ENCODE measurements around the gene COL8A1. TPM values are rescaled to one million over a fixed set of nuclear protein-coding genes. Genes with fewer than 3 reads are reported as not detected.

Gene COL8A1
- total RNA-seq, 1 experiment from 2014 or later = 24.3 TPM

DNA sequence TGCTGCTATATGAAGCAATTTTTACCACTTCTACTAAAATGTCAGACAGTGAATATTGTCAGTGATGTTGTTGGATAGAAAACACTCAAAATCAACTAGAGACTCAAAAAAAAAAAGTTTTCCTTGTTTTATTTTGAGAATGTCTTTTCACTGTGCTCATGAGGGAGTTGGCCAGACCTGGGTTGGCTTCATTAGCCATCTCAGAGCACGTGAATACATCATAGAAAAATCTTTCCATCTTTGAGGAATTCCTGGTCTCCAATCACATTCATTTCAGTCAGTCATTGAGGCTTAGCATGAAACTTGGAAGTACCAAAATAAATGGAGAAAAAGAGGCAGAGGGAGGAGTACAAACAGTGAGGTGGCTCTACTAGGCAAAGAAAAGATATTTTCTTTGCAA, 121.6 kb downstream of the COL8A1 start:
- DNase-seq (ENCODE audit: low spot score) = no peak

GRCh38 chr3:99760629-99761028, 122.2 kb downstream of the COL8A1 start:
- DNase-seq (ENCODE audit: low spot score) = no peak

- no peak for DNase-seq (ENCODE audit: low spot score)
Observed at GRCh38 chr3:99761415-99762165, 123.2 kb downstream of the COL8A1 start.

- no peak for DNase-seq (ENCODE audit: low spot score)
Observed at GRCh38 chr3:99762901-99763300, 124.5 kb downstream of the COL8A1 start.

DNA sequence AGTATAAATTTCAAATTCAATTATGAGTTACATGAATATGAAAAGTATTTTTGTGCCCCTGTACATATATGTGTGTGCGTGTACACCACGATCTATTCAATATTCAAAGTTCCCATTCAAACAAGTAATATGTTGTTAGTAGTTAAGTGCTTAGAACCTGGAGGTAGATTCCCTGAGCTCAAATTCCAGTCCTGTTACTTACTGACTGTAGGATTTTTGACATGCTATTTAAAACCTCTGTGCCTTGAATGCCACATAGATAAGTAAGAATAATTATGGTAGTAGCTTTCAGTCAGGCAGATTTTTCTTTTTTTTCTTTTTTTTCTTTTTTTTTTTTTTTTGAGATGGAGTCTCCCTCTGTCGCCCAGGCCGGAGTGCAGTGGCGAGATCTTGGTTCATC, 126.0 kb downstream of the COL8A1 start:
- DNase-seq (ENCODE audit: low spot score) = no peak

DNA sequence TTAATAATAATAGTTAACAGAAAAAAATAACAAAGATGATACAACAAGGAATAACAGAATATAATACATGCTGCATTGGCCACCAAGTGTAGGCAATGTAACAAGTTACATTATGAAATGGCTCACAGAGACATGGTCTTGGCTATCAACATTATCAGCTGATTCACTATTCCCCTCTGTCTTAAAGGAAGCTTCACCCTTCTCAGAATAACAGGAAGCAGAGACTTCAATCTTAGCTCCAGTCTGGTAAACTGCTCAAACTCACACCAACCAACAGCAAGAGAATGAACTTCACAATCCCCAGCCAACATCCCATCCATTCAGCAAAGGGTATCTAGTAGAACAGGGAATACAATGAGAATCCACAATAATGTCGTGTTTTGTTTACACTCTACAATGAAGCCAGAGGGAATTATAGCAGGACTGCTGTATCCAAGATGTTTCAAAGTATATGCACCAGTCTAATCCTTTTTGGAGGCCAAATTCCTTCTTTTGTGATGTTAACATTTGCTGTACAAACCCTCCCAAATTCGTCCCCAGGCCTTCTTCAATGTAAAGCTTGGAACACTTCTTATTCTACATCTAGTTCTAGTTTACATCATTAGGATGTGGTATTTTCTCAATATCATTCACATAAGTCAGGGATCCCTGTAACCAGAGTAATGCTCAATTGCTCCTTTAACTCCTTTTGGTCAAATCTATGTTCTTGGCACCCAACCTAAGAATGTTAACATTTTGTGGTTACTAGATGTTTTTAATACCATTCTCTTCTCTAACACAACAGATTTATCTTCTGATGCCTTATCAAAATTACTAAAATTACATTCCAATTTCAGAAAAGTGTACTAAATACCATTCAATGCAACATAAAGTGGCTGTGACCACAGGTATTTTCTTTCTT, 126.9 kb downstream of the COL8A1 start:
- DNase-seq (ENCODE audit: low spot score) = no peak

- DNase-seq (ENCODE audit: low spot score) = no peak
Observed at GRCh38 chr3:99767291-99767690, 128.9 kb downstream of the COL8A1 start.

DNA sequence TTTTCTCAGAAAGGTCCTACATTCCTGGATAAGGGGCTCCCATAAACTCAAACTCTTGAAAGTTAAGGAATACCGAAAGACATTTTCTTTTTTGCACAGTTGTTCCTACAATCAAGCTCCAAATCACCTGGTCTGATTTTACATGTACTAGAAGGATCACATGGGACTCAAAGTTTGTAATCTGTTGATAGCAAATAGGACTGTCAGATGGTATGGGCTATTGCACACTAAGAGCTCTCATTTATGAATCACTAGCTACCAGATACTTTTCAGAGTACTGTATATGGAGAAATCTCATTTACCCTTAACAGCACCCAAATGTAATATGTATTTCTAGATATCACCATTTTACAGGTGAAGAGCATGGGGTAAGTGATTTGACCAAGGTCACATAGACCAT, 129.7 kb downstream of the COL8A1 start:
- no peak for DNase-seq (ENCODE audit: low spot score)

DNA sequence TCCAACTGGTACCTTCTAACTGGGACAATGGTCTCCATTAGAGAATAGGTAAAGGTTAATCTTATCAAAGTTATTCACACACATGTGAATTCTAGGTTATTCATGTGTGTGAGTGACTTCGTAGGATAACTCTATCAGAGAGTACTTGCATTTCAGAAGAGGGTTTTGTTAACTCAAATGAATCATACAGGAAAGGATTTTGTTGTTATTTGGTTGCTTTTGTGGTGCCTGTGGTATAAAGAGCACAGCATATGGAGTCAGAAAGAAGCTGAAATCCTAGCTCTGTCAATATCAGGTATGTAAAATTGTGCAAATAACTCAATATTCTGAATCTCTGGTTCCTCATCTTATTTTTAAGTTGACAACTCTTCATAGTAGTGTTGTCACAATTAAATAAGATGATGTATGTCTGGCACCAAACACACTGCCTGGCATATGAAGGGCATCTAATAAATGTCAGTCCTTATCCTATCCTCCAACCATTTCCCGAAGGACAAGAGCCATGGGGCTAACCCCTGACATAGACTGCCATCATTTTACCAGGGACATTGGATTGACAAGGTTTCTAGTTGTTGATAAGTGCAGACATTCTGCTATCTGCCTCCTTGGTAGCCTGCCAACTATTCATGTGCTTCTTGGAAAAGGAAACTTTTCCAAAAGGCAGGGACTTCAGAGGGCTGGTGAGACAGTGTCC, 130.6 kb downstream of the COL8A1 start:
- no peak for DNase-seq (ENCODE audit: low spot score)

- no peak for DNase-seq (ENCODE audit: low spot score)
Observed at GRCh38 chr3:99772171-99772570, 133.8 kb downstream of the COL8A1 start.

DNA sequence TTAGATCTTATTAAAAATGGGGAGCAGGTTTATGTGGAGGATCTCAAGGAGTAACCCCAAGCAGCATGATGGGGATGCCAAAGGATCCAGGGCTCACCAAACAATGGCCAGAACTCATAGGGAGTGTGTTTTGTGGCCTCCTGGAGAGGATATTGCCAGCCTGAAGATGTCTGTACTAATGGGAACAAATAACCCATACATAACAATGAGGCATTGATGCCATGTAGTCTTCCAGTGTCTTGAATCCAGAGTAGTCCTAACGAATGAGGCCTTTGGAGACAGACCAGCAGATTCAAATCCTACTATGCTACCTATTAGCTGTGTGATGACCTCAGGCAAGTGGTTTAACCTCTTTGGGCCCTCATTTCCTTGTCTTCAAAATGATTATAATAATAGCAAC, 134.3 kb downstream of the COL8A1 start:
- DNase-seq (ENCODE audit: low spot score) = no peak

DNA sequence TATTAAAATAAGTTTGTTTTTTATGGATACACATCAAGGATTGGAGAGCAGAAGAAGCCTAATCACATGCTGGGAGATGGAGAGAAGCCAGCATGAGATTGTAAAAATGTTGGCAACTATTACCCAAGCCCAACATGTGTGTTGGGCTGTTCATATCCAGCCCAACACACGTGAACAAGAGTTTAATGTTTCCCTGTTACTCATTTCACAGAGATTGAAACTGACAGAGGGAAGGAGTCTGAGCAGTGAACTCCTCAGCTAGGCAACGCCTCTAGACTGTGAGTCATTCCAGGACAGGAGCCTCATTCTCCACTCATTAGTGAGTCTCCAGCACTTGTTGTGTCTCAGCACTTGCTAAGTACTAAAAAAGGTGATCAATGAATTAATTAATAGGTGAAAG, 136.1 kb downstream of the COL8A1 start:
- DNase-seq (ENCODE audit: low spot score) = peak; percentile 51

DNA sequence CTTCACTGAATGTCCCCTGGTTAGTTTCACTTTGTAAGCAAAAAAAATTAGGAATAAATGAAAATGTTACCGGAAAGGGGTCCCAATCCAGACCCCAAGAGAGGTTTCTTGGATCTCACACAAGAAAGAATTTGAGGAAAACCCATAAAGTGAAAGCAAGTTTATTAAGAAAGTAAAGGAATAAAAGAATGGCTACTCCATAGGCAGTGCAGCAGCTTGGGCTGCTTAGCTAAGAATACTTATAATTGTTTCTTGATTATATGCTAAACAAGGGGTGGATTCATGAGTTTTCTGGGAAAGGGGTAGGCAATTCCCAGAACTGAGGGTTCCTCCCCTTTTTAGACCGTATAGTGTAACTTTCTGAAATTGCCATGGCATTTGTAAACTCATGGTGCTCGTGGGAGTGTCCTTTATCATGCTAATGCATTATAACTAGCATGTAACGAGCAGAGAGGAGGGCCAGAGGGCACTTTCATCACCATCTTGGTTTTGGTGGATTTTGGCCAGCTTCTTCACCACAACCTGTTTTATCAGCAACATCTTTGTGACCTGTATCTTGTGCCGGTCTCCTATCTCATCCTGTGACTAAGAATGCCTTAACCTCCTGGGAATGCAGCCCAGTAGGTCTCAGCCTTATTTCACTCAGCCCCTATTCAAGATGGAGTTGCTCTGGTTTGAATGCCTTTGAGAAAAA, 138.3 kb downstream of the COL8A1 start:
- DNase-seq (ENCODE audit: low spot score) = peak; percentile 52

DNA sequence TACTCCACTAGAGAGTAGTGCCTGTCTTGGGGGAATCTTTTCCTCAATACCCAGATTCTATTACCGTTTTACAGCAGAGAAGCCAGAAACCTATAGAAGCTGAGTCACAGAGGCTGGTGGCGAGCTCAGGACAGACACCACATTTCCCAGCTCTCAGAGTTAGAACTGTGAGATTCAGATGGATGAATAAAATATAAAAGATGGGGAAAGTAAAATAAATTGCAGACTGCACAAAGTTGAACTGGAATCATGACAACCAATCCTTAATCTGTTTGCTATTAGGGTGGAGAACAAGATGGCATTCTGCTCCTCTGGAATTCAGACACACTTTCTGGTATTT, 138.8 kb downstream of the COL8A1 start:
- DNase-seq (ENCODE audit: low spot score) = no peak

DNA sequence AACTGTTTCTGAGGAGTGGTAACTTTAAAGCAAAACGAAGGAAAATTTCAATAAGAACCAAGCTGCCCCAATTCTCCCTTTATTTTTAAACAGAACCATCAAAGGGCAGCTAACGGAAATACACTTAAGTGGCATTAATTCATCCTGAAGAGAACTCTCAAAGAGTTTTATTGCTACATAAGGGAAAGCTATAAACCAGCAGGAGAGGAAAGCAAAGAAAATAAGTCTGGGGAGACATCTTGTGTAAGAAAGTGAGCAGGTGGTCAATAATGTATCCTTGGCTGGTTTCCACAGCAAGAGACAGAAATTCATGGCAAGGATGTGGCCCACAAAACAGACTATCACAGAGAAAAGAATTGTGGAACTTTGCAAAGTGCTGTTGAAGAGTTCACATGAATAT, 139.3 kb downstream of the COL8A1 start:
- DNase-seq (ENCODE audit: low spot score) = no peak

DNA sequence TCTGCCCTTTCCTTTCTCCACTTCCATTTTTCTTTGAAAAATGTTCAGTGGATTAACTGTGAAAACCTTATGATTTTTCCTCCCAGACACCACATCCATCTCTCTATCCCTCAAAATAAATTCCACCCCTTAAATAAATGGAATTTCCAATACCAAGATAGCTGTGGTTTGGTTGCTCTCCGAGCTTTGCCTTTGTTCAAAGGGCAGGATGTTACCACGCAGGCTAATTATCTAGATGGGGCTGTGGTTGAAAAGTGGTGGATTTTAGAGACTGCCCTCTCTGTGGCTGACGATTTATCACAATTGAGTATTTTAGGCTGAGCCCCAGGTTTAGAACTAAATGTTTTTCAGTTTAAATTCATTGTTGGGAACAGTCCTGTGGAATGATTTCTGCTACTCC, 142.4 kb downstream of the COL8A1 start:
- peak; percentile 25 for DNase-seq (ENCODE audit: low spot score)

DNA sequence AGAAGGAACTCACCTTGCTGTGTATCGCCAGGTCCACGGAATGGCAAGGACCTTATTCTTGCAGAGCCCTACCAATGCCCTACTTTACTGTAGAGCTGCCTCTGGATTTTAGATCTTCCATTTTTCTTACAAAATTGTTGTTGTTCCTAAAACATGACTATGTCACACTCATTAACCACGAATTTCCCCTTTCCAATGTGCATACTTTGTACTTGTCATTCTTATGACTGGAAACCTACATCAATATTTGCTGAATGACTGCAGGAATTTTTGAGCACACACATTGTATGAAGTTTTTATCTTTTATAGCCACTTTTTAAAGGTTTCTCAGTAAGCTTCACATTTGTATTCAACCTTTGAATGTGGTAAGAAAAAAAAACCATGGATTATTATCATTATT, 143.4 kb downstream of the COL8A1 start:
- no peak for DNase-seq (ENCODE audit: low spot score)

DNA sequence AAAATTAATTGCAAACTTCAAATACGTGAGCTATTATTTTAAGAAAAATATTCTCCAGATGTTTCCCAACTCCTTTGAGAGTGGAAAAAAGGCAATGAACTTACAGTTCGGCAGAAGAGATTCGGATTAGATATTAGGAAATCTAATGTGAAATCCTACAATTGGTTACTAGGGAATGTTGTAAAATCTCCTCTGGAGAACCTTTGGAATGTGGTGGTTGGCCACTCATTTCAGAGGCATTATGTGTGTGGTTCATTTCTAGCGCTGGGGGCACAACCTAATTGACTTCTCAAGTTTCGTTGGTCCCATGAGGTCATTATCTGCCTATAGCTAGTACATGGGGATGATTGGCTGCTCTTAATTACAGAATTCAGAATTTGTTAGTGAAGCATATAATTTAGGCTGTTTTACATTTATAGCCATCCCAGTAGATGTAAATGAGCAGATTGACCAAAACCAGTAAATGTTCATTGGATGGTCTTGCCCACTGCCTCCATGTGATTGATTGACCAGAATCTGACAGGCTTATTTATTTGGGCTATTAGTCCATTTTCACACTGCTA, 144.7 kb downstream of the COL8A1 start:
- DNase-seq (ENCODE audit: low spot score) = peak; percentile 91

GRCh38 chr3:99789011-99789721, 150.8 kb downstream of the COL8A1 start:
- peak; percentile 64 for DNase-seq (ENCODE audit: low spot score)

DNA sequence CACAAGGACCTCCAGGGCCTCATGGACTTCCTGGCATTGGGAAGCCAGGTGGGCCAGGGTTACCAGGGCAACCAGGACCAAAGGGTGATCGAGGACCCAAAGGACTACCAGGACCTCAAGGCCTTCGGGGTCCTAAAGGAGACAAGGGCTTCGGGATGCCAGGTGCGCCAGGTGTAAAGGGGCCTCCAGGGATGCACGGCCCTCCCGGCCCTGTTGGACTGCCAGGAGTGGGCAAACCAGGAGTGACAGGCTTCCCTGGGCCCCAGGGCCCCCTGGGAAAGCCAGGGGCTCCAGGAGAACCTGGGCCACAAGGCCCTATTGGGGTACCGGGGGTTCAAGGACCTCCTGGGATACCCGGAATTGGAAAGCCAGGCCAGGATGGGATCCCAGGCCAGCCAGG, 156.1 kb downstream of the COL8A1 start:
- no peak for DNase-seq (ENCODE audit: low spot score)

GRCh38 chr3:99795573-99795972, 157.2 kb downstream of the COL8A1 start:
- DNase-seq (ENCODE audit: low spot score) = no peak

Data from H4 (cell line).